SK-N-DZ (cell line): Measurements from ENCODE around the gene CMTR1.
A peak's percentile ranks its signal among the peaks of the same experiment; 100 is the strongest.

Experiments used
- DNase-seq: peaks from one replicate; pipeline ENCODE4 v3.0.0-alpha.2; 2015; ENCODE audit warnings: low spot score

Gene CMTR1

DNA sequence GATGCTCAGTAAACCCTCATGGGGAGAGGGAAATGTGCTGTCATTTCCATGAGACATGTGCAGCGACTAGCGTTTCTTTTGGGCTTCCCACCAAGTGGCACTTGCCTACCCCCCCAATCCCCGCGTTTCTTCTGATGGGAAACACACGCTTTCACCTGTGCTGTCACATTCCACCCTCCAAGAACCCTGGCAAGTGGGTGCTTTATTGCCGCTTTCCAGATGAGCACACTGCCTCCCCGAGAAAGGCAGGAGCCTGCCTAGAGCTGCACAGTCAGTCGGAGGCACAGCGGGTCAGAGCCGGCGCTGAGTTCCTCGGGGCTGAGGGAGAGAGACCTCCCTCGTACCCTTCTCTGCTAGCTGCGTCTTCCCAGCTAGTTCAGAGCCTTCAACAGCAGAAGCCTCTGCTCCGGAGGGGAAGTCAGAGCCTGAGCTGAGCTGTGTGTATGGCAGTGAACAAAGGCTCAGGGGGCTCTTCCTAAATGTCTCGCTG is 78.9 kb downstream of the CMTR1 start:
- no peak for DNase-seq

- no peak for DNase-seq
Measured at GRCh38 chr6:37512400-37513011, 79.5 kb downstream of the CMTR1 start.

DNA sequence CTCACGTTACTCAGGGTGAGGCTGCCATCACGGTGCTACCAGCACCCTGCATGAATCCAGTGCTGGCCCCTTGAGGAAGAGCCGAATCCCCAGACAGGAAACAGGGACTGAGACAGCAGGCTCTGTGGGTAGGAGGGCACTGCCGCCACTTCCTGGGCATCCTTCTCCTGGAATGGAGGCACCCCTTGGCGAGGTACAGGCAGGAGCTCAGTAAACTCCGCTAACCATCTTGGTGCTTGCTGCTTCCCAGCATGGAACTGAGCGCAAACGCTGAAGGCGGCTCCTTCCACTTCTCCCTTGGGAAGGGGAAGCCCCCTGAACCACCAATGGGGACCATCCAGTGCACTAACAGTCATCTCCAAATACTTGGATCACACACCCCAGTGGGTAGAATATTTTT is 80.1 kb downstream of the CMTR1 start:
- DNase-seq: no peak

- DNase-seq: no peak
Measured at GRCh38 chr6:37513576-37513975, 80.6 kb downstream of the CMTR1 start.

DNA sequence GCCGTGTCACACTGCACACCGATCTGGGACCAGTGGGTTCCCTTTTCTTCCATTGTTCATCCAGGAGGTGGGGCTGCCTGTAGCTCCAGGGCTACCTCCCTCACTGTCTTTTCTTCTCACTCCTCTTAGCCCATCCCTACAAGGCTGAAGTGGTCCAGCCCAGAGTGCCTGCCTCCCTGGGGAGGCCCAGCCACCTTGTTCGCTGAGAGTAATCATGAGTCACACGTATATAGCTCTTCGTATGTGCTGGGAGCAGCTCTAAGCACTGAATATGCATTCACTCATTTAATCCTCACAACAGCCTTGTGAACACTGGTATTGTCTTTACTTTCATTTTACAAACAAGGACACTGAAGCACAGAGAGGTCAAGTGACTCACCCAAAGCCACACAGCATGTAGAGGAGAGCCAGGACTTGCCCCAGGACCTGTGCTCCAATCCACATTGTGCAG is 81.3 kb downstream of the CMTR1 start:
- DNase-seq: no peak

- DNase-seq: no peak
Measured at GRCh38 chr6:37514837-37515236, 81.8 kb downstream of the CMTR1 start.

DNA sequence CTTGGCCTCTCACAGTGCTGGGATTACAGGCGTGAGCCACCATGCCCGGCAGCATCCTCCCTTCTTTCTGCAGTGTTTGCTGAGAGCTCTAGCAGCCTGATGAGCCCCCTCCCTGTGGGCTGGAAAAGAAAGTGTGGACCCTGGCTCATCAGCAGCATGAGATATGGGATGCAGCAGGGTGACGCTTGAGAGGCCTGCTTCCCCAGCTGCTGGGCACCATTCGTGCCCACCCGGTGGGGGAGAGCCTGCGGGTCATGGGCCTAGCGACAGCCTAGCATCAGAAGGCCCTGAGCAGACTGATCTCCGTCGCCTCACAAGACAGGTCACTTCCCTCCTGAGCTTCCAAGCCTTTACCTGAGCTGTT is 82.7 kb downstream of the CMTR1 start:
- DNase-seq: no peak

GRCh38 chr6:37516076-37516919 is 83.3 kb downstream of the CMTR1 start:
- DNase-seq: peak; percentile 53

DNA sequence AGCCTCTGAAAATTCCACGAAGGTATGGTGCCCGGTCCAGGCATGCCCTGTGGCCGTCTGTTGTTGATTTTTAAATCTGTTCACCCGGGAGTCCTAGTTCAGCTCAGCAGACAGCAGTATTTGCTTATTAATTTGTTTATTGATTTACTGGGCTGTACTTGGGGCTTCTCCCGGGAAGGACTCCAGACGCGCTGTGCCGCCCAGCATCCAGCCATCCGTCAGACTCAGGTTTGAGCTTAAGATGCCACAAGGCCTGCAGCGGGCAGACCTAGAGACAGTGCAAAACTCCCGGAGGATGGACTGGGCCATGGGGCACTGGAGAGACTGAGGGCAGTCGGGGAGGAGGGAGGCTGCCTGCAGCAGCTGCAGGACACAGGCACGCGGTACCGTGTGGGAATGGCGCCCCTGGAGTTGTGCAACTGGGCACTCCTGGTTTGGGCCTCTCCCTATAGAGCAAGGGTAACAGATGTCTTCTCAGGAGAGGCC is 83.9 kb downstream of the CMTR1 start:
- no peak for DNase-seq

DNA sequence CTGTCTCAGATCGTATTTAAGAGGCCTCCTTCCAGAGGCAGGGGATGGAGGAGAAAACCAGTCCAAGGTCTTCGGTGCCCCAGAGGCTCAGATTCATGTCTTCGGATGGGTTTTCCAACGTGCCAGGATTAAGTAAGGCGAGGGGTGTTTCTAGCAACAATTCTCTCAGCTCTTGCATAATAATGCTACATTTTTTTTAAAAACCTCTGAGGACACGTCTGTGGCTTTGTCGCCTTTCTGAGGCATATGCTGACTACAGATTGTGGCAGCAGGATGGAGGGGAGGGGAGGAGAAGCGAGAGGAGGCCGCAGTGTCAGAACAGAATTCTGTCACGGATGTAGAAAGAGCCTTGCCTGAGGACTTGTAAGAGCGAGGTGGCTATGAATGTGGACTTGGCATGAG is 84.4 kb downstream of the CMTR1 start:
- no peak for DNase-seq

DNA sequence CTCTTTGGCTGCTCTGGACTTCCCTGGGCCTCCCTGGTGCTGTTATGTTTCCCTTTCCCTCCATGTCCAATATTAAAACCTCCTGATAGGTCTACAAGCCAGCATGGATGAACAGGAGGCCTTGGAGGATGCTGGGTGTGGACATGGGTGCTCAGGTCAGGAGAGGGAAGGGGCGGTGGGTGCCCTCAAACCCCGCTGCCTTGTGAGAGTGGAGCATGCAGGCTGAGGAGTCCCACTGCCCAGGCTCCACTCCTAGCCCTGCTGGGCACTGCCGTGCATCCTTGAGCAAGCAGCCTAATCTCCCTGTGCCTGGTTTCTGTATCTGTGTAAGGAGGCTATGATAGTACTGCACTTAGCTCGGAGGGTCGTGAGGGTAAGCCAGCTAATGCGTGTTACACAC is 85.1 kb downstream of the CMTR1 start:
- DNase-seq: no peak

GRCh38 chr6:37519461-37519860 is 86.4 kb downstream of the CMTR1 start:
- no peak for DNase-seq

DNA sequence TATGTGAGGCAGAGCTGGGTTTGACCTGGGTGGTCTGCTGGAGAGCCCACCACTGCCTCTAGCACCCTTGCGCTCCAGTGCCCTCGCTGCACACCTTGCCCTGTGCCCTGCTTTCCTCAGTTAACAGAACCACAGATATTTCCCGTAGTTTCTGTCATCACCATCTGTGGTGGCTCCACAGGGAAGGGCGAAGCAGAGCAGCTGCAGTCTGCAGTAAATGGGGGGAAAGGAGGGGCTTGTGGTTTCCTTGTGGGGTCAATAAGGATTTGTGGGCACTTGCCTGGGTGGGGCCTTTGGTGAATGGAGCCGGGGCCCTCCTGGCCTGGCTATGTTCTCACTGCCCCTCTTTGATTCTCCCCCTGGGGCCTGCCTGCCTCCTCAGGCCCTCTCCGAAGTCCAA is 87.9 kb downstream of the CMTR1 start:
- no peak for DNase-seq

- no peak for DNase-seq
Measured at GRCh38 chr6:37521674-37522073, 88.7 kb downstream of the CMTR1 start.

DNA sequence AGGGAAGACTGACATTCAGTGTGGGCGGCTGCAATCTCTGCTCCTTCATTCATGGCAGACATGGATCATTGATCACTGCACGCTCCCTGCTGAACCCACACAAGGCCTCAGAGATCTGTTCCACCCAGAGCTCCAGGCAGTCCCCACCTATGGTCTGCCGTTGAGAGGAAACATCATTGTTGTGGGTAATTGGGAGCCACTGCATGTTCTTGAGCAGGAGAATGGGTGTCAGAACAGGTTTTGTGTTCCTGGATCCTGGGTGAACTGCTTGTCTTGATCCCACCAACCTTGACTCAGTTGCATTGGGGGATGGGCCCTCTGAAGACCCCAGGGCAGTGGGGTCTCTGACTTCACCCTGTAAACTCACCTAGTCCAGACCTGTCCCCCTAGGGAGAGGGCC is 89.8 kb downstream of the CMTR1 start:
- no peak for DNase-seq

GRCh38 chr6:37523412-37523811 is 90.4 kb downstream of the CMTR1 start:
- DNase-seq: no peak

GRCh38 chr6:37524025-37524969 is 91.3 kb downstream of the CMTR1 start:
- no peak for DNase-seq

- DNase-seq: no peak
Measured at GRCh38 chr6:37524970-37525318, 91.9 kb downstream of the CMTR1 start.

DNA sequence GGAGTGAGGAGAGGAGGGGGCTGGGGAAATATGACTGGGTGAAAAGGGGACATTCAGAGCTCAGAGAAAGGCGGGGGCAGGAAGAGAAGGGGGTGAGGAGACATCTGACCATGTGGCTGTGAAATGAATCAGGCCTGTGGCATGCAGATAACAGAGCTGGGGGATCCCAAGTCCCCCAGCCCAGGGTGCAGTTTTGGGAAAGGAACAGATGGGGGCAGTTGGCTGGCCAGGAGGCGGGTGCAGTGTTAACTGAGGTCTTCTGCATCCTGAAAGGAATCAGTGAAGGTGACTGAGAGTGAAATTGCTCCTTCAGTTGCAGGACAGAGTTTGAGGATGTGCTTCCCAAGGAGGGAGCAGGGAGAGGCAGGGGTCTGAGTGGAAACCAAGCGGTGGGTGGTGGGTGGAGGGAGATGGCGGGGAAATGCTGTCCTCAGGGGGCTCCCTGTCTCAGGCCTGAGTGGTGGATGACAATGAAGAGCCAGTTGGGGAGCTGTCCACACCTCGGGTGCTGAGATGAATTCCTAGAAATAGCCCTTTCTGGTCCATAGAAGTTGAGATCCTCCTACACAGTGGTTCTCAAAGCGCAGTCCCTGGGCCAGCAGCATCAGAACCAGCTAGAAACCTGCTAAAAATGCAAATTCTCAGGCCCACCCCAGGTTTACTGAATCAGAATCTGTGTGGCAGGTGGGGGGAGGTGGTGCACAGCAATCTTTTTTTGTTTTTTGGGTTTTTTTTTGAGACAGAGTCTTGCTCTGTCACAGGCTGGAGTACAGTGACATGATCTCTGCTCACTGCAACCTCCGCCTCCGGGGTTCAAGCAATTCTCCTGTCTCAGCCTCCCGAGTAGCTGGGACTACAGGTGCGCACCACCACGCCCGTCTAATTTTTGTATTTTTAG is 92.7 kb downstream of the CMTR1 start:
- no peak for DNase-seq

GRCh38 chr6:37528541-37528940 is 95.5 kb downstream of the CMTR1 start:
- DNase-seq: no peak

DNA sequence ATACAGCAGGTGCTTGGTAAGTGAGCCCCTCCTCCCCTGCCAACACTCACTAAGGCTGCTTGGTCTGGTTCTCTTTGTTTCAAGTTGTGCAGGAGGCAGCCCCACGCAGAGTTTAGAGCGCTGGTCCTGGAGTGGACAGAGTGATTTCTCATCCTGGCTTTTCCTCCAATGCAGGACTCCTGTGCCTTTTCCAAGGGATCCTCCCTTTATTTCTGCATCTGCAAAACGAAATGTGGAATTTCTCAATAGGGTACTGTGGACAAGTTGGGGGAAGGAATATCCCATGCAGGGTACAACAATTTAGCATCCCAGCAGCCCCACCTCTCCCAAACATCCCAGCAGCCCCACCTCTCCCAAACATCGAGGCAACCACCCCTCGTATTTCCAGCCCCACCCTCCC is 97.3 kb downstream of the CMTR1 start:
- DNase-seq: no peak
